Measurements from ENCODE around the gene ITPA. TPM values are rescaled to one million over a fixed set of nuclear protein-coding genes. Genes with fewer than 3 reads are reported as not detected.

Gene ITPA
- total and polyA plus RNA-seq, 2 of the 13 experiments (the other 11 are each of a cell fraction or from before 2014, with no cell fraction given), result 60.1 to 103 TPM

DNA sequence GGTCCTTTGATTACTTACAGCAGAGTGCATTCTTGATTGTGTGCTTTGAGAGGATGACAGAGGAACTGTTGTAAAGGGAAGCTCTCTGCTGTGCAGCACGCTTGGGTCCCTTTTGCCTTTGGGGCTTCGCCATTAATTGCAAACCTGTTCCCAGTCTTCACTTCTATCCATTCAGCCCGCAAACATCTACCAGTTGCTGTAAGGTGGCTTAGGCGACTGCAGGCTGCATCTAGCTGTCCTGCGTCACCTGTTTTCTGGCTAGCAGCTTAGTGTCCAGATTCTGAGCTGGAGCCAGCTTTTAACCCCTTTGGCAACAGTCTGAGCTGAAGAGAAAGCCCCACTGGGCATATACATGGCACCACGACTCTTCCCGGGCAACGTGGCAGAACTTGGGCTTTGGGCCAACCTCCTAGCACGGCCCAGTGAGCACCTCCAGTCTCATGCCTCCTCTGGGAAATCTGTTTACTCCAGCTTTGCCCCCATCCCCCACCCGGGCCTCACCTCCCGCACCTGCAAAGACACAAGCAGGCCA is 47.2 kb upstream of the ITPA start (continued):
- TF ChIP-seq ZNF281 (CRISPR knock-in tag; IDR thresholded peaks at IDR 0.05; ENCODE audit: borderline replicate concordance), result peak; percentile 92
- no peak for TF ChIP-seq ZNF530 (CRISPR knock-in tag; IDR thresholded peaks at IDR 0.05; ENCODE audit: low read depth)
- TF ChIP-seq TEAD3 (CRISPR knock-in tag; optimal IDR thresholded peaks at IDR 0.05; ENCODE audit: borderline replicate concordance), result peak; percentile 53
- TF ChIP-seq HBP1 (CRISPR knock-in tag; IDR thresholded peaks at IDR 0.05; ENCODE audit: low read depth), result no peak
- TF ChIP-seq SAP130 (CRISPR knock-in tag; IDR thresholded peaks at IDR 0.05; ENCODE audit: low read depth), result peak; percentile 39
- peak; percentile 27; the same call in 1 of the 2 replicates for TF ChIP-seq SIN3B (IDR thresholded peaks at IDR 0.05; ENCODE audit: low read length)
- TF ChIP-seq ZBTB7A (CRISPR knock-in tag; IDR thresholded peaks at IDR 0.05), result 0 out of 2 replicates have a peak, but pooled peaks have one; percentile 42
- TF ChIP-seq, protein P1, sequence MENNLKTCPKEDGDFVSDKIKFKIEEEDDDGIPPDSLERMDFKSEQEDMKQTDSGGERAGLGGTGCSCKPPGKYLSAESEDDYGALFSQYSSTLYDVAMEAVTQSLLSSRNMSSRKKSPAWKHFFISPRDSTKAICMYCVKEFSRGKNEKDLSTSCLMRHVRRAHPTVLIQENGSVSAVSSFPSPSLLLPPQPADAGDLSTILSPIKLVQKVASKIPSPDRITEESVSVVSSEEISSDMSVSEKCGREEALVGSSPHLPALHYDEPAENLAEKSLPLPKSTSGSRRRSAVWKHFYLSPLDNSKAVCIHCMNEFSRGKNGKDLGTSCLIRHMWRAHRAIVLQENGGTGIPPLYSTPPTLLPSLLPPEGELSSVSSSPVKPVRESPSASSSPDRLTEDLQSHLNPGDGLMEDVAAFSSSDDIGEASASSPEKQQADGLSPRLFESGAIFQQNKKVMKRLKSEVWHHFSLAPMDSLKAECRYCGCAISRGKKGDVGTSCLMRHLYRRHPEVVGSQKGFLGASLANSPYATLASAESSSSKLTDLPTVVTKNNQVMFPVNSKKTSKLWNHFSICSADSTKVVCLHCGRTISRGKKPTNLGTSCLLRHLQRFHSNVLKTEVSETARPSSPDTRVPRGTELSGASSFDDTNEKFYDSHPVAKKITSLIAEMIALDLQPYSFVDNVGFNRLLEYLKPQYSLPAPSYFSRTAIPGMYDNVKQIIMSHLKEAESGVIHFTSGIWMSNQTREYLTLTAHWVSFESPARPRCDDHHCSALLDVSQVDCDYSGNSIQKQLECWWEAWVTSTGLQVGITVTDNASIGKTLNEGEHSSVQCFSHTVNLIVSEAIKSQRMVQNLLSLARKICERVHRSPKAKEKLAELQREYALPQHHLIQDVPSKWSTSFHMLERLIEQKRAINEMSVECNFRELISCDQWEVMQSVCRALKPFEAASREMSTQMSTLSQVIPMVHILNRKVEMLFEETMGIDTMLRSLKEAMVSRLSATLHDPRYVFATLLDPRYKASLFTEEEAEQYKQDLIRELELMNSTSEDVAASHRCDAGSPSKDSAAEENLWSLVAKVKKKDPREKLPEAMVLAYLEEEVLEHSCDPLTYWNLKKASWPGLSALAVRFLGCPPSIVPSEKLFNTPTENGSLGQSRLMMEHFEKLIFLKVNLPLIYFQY (CRISPR knock-in tag; IDR thresholded peaks at IDR 0.05; ENCODE audit: borderline replicate concordance), result peak; percentile 45; the same call in 1 of the 2 replicates
- no peak; a peak in 2 of 4 replicates for TF ChIP-seq KLF16 (CRISPR knock-in tag; IDR thresholded peaks at IDR 0.05)
- TF ChIP-seq ZNF260 (CRISPR knock-in tag; IDR thresholded peaks at IDR 0.05; ENCODE audit: borderline replicate concordance, low read depth), result no peak
- TF ChIP-seq BCL6 (CRISPR knock-in tag; IDR thresholded peaks at IDR 0.05), result 0 out of 2 replicates have a peak, but pooled peaks have one; percentile 18
- TF ChIP-seq, protein P2, sequence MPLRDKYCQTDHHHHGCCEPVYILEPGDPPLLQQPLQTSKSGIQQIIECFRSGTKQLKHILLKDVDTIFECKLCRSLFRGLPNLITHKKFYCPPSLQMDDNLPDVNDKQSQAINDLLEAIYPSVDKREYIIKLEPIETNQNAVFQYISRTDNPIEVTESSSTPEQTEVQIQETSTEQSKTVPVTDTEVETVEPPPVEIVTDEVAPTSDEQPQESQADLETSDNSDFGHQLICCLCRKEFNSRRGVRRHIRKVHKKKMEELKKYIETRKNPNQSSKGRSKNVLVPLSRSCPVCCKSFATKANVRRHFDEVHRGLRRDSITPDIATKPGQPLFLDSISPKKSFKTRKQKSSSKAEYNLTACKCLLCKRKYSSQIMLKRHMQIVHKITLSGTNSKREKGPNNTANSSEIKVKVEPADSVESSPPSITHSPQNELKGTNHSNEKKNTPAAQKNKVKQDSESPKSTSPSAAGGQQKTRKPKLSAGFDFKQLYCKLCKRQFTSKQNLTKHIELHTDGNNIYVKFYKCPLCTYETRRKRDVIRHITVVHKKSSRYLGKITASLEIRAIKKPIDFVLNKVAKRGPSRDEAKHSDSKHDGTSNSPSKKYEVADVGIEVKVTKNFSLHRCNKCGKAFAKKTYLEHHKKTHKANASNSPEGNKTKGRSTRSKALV (CRISPR knock-in tag; IDR thresholded peaks at IDR 0.05), result no peak
- no peak for TF ChIP-seq ZNF644 (CRISPR knock-in tag; IDR thresholded peaks at IDR 0.05; ENCODE audit: low read depth)
- no peak for TF ChIP-seq CREB1 (IDR thresholded peaks at IDR 0.05)
- no peak for TF ChIP-seq CREB1 (CRISPR knock-in tag; IDR thresholded peaks at IDR 0.05)
- TF ChIP-seq MAFG (CRISPR knock-in tag; IDR thresholded peaks at IDR 0.05), result no peak
- no peak for TF ChIP-seq ZNF256 (CRISPR knock-in tag; conservative IDR thresholded peaks at IDR 0.05)
- 0 out of 2 replicates have a peak, but pooled peaks have one; percentile 1 for TF ChIP-seq ZMYM3 (CRISPR knock-in tag; IDR thresholded peaks at IDR 0.05)
- TF ChIP-seq NFE2L1 (CRISPR knock-in tag; IDR thresholded peaks at IDR 0.05; ENCODE audit: borderline replicate concordance), result no peak
- TF ChIP-seq ZZZ3 (CRISPR knock-in tag; IDR thresholded peaks at IDR 0.05; ENCODE audit: borderline replicate concordance), result 0 out of 2 replicates have a peak, but pooled peaks have one; percentile 26
- 0 out of 2 replicates have a peak, but pooled peaks have one; percentile 39 for TF ChIP-seq ZNF10 (CRISPR knock-in tag; IDR thresholded peaks at IDR 0.05; ENCODE audit: borderline replicate concordance, low read depth)

Data from HepG2 (cell line).